ENCODE results near the gene CAVIN2. TPM values are rescaled to one million over a fixed set of nuclear protein-coding genes. Genes with fewer than 3 reads are reported as not detected.
A peak's percentile ranks its signal among the peaks of the same experiment; 100 is the strongest.

The CAVIN2 gene
- total RNA-seq, 1 experiment from 2014 or later, result 10.2 TPM

DNA sequence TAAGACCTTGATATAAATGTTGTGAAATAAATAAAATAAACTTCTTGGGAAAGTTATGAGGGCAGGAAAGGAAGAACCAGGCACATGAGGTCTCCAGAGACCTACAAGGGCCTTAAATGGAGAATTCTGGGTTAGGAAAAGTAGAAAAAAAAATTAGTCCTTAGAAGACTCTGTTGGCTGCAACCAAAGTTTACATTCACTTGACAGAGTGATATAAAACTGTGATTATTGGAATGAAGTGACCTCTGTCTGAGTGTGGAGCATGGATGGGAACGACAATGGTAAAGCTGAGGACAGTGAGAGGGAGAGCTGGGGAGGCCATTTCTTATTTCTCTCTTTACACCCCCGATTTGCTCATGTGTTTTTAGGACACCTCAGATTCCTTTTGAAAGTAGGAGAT, 29.0 kb upstream of the CAVIN2 start:
- no peak for DNase-seq
- no peak overlapping the region for H3K27ac ChIP-seq
- H3K9me3 ChIP-seq (replicated peaks), result 0 out of 2 replicates have a peak, but pooled peaks cover 7% of the 10 kb centered on the region
- no peak overlapping the region for H3K4me3 ChIP-seq
- H3K4me1 ChIP-seq, result peaks cover 13% of the 10 kb centered on the region
- H3K27me3 ChIP-seq, result no peaks in the 10 kb centered on the region
- no peaks in the 10 kb centered on the region for H3K36me3 ChIP-seq

DNA sequence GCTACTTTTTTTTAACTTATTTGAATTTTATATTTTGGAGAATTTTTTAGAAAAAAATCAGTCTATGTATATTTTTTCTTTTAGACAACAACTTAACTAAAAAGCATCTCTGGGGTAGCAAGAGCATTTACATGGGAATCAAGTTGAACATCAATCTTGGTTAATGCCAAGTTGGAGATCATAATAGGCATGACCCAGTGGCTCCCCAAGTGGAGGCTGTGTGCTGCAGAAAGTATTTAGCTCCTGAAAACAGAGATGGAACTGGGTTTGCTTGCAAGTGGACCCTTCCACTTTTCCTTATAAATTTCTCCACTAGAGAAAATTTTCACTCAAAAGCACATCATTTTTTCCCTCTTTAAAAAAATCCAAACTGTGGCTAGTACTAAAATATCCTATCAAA, 23.9 kb upstream of the CAVIN2 start:
- Histone ChIP-seq H3K4me1 (peaks cover 21% of the 10 kb centered on the region), H3K9me3 (replicated peaks) (0 out of 2 replicates have a peak, but pooled peaks cover 4% of the 10 kb centered on the region), H3K27me3 (no peaks in the 10 kb centered on the region), H3K27ac (no peak overlapping the region), H3K4me3 (no peak overlapping the region), H3K36me3 (no peaks in the 10 kb centered on the region)
- DNase-seq, result no peak

DNA sequence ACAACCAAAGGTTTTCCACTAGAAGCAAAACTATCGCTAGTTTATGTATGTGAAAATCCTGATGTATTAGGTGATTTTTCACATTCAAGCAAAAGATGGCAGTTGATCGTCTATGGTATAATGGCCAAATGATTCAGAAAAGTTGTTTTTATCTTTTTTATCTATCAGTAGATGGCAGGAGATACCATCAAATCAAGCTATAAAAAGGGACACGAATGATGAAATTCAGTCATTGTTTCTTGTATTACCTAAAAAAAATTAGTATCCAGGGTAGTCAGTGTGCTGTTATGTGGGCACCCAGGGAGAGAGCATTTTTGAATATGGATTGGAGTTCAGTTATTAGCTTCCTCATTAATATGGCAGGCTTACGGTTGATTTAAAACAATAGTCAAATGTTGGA, 22.9 kb upstream of the CAVIN2 start:
- no peaks in the 10 kb centered on the region for H3K36me3 ChIP-seq
- DNase-seq, result peak in 1 of 2 experiments; percentile 30
- no peak overlapping the region for H3K4me3 ChIP-seq
- peaks cover 5% of the 10 kb centered on the region; the same call in 1 of the 2 replicates for H3K9me3 ChIP-seq (replicated peaks)
- H3K27me3 ChIP-seq, result no peaks in the 10 kb centered on the region
- peaks cover 21% of the 10 kb centered on the region for H3K4me1 ChIP-seq
- H3K27ac ChIP-seq, result no peak overlapping the region

DNA sequence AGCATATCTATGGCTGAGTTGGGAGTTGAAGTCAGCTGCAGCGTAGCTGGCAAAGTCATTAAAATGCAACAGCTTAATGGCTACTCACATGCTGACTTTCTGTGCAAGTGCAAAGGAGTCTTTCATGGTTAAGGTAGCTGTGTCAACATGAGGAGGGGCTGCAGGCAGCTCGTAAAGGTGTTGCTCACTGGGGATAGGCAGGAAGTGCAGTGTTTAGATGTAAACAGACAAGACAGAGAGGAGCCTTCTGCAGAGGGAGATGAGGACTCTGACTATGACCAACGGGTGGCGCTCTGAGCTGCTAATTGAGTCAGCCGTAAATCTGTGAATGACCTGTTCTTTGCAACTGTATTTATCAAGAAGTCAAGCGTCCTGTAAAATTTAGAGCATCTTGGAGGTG, 22.3 kb upstream of the CAVIN2 start:
- Histone ChIP-seq H3K27ac (no peak overlapping the region), H3K4me3 (no peak overlapping the region), H3K9me3 (replicated peaks) (peaks cover 8% of the 10 kb centered on the region; the same call in 1 of the 2 replicates), H3K4me1 (peaks cover 21% of the 10 kb centered on the region), H3K36me3 (no peaks in the 10 kb centered on the region), H3K27me3 (no peaks in the 10 kb centered on the region)
- peak in 1 of 2 experiments; percentile 64 for DNase-seq

DNA sequence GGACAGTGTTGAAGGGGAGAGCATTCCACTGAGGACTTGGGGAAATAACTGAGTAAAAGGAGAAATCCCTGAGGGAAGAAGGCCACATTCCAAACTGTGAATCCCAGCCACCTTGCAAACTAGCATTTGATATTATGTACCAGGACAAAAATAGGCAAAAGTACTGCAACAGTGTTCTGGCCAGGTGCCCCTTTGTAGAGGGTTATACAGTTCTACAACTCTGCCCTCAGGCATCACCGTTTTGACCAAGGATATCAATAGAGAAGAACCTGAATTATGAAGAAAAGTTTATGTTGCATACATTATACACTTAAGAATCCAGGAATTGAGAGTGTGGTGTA, 20.6 kb upstream of the CAVIN2 start:
- Histone ChIP-seq H3K27me3 (no peaks in the 10 kb centered on the region), H3K27ac (peak overlapping the region; percentile 62)

DNA sequence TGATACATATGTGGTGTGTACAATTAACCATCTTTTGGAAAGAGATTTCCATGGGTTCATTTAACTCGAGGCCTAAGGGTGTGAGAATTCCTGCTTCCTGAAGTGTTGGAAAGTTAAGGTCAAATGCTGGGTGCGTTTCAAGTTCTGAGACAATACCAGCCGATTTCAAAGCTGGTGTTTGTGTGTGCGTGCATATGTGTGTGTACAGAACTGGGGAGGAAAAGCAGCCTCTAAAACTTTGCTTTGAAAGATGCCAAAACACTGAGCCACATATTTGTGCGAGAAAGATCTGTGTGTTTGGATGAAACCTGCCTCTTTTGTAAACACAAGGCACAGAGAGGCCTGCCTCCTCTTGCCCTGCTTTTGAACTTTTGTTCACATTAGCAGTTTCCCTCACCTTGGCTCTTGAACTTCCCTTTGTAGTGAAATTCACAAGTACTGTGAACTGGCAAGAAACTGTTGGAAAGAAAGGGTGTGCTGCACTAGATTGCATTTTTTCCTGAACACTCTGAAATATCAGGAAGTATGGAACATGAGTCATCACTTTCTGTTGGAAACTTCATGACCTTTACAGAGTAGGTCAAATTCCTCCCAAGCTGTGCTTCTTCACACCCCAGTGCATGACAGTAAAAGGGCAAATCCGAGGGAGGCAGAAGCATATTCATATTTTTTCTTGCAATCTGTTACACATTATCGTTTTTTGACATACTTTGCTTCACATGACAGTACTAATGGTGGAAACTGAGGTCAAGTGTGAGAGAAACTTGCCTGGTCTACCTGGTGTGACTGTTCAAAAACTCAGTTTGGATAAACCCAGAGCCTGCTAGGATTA, 20.0 kb upstream of the CAVIN2 start:
- H3K9me3 ChIP-seq (replicated peaks), result peaks cover 4% of the 10 kb centered on the region; the same call in 1 of the 2 replicates
- peaks cover 21% of the 10 kb centered on the region for H3K4me1 ChIP-seq
- no peak overlapping the region for H3K4me3 ChIP-seq
- no peaks in the 10 kb centered on the region for H3K27me3 ChIP-seq
- peak overlapping the region; percentile 62 for H3K27ac ChIP-seq
- H3K36me3 ChIP-seq, result no peaks in the 10 kb centered on the region
- peak; percentile 70 to 87 for DNase-seq

More for the DNA sequence above, 20.6 kb upstream of the CAVIN2 start:
- H3K36me3 ChIP-seq, result no peaks in the 10 kb centered on the region
- no peak overlapping the region for H3K4me3 ChIP-seq
- no peak for DNase-seq
- peaks cover 5% of the 10 kb centered on the region; the same call in 1 of the 2 replicates for H3K9me3 ChIP-seq (replicated peaks)
- H3K4me1 ChIP-seq, result peaks cover 21% of the 10 kb centered on the region

DNA sequence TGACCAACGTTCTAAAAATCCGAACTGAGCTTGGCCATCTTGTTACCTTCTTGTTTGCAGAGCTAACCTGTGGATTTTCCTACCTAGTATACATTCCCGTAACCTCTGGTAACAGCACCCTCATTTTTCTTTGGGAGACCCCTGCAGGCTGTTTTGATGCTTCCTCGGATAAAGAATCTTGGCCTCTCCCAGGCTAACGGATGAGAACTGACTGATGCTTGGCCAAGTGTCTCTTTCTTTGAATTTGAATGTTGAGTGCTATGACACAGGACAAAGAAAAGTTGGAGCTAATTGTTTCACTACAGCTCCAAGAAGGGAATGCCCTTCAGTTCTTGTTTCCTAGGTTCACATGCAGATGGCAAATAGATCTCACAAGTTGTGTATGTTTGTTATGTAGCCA, 19.3 kb upstream of the CAVIN2 start:
- no peak overlapping the region for H3K4me3 ChIP-seq
- H3K27ac ChIP-seq, result peak overlapping the region; percentile 62
- no peaks in the 10 kb centered on the region for H3K36me3 ChIP-seq
- H3K27me3 ChIP-seq, result no peaks in the 10 kb centered on the region
- DNase-seq, result peak in 1 of 2 experiments; percentile 33
- peaks cover 4% of the 10 kb centered on the region; the same call in 1 of the 2 replicates for H3K9me3 ChIP-seq (replicated peaks)
- peaks cover 21% of the 10 kb centered on the region for H3K4me1 ChIP-seq

DNA sequence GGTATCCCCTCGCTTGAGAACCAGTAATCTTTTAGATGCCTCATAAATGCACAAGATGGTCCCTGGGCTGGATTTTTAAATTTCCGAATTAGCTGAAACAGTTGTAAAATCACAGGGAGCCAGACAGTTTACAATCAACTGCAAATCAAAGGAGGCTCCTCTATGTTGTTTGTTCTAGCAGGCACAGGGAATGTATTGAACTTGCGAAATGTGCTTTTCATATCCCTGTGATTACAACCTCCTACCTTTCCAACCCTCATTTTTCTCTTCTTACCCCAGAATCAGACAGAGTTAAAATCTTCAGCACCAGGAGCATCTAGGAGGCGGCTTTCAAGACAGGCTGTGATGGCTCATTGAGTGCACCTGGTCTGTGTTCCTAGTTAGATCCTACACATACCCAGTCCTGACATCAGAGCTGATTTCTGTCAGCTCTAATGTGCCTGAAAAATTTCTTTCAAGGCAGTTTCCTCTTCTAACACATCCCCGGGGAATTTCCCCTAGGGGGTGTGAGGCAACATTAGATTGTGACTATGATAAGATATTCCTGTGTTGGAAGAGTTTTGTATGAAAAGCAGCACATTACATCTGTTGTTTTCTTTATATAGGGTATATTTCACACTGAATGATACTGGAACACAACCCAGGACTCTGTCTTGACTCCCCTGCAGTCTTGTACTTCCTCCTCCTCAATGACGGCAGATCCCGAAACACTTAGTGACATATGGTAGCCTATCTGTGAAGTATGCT, 17.9 kb upstream of the CAVIN2 start:
- DNase-seq, result peak; percentile 35 to 59
- no peak overlapping the region for H3K27ac ChIP-seq

DNA sequence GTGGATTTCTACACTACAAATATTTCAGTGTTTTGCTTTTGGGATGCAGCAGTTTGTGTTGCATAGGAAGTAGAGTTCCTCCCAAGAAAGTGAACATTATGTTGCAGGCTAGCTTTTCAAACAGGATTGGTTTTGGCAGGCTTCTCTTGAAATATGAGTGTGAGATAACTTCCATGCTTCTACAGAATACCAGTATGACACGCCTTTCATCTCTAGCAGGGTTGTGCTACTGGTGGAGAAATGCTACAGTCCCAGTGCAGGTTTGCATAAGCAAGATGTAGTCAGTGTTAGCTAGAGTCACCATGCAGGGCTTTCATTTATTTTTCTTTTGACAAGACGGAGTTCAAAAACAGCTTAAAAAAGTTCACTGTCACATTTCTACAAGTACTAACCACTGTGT, 17.1 kb upstream of the CAVIN2 start:
- Histone ChIP-seq H3K27ac (no peak overlapping the region), H3K4me1 (peaks cover 21% of the 10 kb centered on the region), H3K9me3 (replicated peaks) (peaks cover 11% of the 10 kb centered on the region), H3K4me3 (no peak overlapping the region), H3K27me3 (no peaks in the 10 kb centered on the region), H3K36me3 (no peaks in the 10 kb centered on the region)
- DNase-seq, result no peak

More for the DNA sequence above, 17.9 kb upstream of the CAVIN2 start:
- Histone ChIP-seq H3K36me3 (no peaks in the 10 kb centered on the region), H3K4me3 (no peak overlapping the region), H3K27me3 (no peaks in the 10 kb centered on the region), H3K4me1 (peaks cover 21% of the 10 kb centered on the region), H3K9me3 (replicated peaks) (peaks cover 11% of the 10 kb centered on the region)

DNA sequence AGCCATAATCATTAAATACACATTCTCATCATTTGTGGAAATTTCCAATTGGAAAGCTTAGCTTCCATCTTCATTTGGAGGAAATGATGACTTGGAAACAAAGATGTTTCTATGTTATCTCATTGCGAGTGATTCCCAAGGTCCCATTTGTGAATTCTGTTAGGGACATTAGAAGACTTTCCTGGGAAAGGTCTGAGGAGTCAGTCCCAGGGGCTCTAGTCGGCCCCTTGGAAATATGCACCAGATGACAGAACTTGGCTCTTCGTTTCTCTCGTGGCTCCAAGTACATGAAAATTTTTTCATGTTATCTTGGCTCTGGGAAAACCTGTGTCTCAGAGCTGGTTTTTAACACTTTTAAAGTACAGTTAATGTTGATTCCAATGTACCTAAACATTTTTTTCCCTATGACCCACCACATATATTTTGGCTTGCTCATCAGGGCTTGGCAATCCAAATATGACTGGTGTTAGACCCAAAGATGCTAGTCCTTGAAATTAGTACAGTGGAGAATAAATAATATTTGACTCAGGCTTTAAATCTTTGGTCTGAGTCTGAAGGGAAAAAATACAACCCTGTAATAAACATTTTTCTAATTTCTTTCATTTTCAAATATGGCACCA, 15.4 kb upstream of the CAVIN2 start:
- Histone ChIP-seq H3K27me3 (no peaks in the 10 kb centered on the region), H3K4me3 (no peak overlapping the region), H3K9me3 (replicated peaks) (peaks cover 11% of the 10 kb centered on the region), H3K4me1 (peaks cover 25% of the 10 kb centered on the region), H3K36me3 (no peaks in the 10 kb centered on the region), H3K27ac (no peak overlapping the region)
- no peak for DNase-seq

DNA sequence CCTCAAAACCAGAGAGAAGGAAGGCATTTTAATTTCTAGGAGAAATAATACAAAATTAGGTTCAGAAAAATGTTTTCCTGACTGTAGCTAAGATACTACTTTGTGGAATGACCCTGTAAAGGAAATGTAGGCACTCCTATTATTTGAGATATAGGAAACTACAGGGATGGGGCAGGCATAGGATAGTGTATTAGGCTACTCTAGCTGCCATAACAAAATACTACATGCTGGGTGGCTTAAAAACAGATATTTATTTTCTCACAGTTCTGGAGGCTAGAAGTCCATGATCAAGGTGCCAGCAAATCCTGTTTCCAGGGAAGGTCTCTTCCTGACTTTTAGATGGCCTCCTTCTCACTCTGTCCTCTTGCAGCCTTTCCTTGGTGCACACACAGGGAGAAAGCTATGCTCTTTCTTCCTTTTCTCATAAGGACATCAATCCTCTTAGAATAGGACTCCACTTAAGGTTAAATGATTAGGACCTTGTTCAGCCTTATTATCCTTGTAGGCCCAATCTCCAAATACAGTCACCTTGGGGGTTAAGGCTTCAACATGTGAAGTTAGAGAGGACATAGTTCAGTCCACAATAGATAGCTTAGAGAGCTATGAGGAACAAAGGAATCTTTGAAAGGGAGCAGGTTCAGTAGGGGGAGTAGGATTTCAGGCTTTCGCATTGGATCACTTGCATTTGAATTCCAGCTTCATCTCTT, 14.0 kb upstream of the CAVIN2 start:
- Histone ChIP-seq H3K4me3 (no peak overlapping the region), H3K36me3 (no peaks in the 10 kb centered on the region), H3K4me1 (peaks cover 25% of the 10 kb centered on the region), H3K27ac (no peak overlapping the region), H3K9me3 (replicated peaks) (peaks cover 11% of the 10 kb centered on the region), H3K27me3 (no peaks in the 10 kb centered on the region)
- DNase-seq, result peak in 1 of 2 experiments; percentile 43

DNA sequence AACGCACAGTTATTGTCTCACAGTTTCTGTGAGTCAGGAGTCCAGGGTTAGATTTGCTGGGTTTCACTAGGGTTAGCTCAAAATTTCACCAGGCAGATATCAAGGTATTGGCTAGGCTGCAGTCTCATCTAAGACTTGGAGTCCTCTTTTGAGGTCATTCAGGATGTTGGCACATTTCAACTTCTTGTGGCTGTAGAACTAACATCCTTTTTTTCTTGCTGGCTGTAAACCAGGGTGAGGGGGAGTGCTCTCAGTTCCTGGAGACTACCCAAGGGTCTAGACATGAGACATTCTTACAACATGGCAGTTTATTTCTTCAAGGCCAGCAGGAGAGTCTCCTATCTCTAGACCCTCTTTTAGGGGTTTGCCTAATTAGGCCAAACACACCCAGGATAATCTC, 12.8 kb upstream of the CAVIN2 start:
- H3K36me3 ChIP-seq, result no peaks in the 10 kb centered on the region
- H3K4me3 ChIP-seq, result no peak overlapping the region
- H3K27me3 ChIP-seq, result no peaks in the 10 kb centered on the region
- peaks cover 34% of the 10 kb centered on the region for H3K4me1 ChIP-seq
- no peak overlapping the region for H3K27ac ChIP-seq
- H3K9me3 ChIP-seq (replicated peaks), result peaks cover 9% of the 10 kb centered on the region
- DNase-seq, result no peak

DNA sequence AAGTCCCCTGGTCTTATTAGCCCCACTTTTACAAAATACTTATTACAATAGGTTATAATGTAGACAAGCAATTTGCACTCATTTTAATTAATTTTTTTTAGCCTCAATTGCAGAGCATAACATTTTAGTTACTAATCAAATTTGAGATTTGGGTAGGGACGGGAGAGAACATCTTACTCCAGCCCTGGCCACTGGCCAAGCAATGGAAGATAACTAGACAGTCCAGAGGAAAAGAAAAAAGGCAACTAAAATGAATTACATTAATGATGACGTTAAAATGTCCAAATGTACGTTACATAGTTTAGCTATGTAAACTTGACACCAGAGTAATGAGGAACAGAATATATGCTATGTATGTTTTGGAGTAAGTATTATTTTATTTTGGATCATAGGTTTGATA, 11.0 kb upstream of the CAVIN2 start:
- H3K27ac ChIP-seq, result no peak overlapping the region
- no peaks in the 10 kb centered on the region for H3K36me3 ChIP-seq
- H3K27me3 ChIP-seq, result no peaks in the 10 kb centered on the region
- H3K4me1 ChIP-seq, result peaks cover 47% of the 10 kb centered on the region
- peak in 1 of 2 experiments; percentile 53 for DNase-seq
- peaks cover 7% of the 10 kb centered on the region for H3K9me3 ChIP-seq (replicated peaks)
- no peak overlapping the region for H3K4me3 ChIP-seq

DNA sequence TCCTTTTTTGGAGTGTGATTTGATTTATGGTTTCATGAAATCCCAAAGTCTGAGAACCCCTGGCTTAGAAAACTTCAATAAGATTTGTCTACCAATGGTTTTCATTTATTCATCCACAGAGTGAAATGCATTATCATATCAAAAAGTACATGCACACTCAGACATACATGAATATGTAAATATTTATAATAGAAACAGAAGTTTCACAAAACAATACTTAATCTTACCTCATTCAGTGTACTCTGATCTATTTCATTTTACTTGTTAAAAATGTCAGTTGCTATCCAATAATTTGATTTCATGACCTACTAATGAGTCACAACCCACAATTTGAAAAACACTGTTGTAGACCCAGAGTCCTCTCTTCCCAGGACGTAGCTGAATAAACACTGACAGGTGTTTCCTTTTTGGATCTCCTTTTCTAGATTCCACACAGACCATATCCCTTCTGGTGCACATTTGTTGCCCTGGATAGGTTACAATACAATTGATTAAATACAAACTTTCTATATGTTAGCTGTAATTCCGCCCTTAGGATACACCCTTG, 10.4 kb upstream of the CAVIN2 start:
- peaks cover 47% of the 10 kb centered on the region for H3K4me1 ChIP-seq
- H3K4me3 ChIP-seq, result no peak overlapping the region
- peak in 1 of 2 experiments; percentile 81 for DNase-seq
- H3K9me3 ChIP-seq (replicated peaks), result peaks cover 7% of the 10 kb centered on the region
- H3K36me3 ChIP-seq, result no peaks in the 10 kb centered on the region
- H3K27me3 ChIP-seq, result no peaks in the 10 kb centered on the region
- H3K27ac ChIP-seq, result peak overlapping the region; percentile 2; the same call in 1 of the 2 replicates

Measured in SJCRH30 (cell line).